Cardiac fibroblast (primary cell): ENCODE data around the gene EHHADH.
"Not testable (repeated sequence)": the region's sequence is repeated elsewhere in the genome, so short reads cannot be mapped to it uniquely, and the experiment has no call there.

Experiments used
- DNase-seq, 2 donors: peaks; one replicate each; pipeline versions ENCODE4 v3.0.0 to v3.0.0-alpha.2; 2010; ENCODE audit warnings: low read depth in 2 of 2
- H3K4me3 ChIP-seq, 2 donors: replicated peaks in 1 of 2; 1 replicate in 1 of 2; 2 replicates in 1 of 2; pipeline ENCODE4 v1.5.1; 2011; ENCODE audit warnings: low read depth in 2 of 2, low read length in 2 of 2, mild to moderate bottlenecking in 2 of 2, moderate library complexity in 1 of 2
- TF ChIP-seq, protein P1 (sequence below): IDR thresholded peaks from one replicate; pipeline ENCODE4 v1.5.1; 2011; ENCODE audit warnings: low read depth, mild to moderate bottlenecking, low read length, inconsistent platforms

EHHADH gene

DNA sequence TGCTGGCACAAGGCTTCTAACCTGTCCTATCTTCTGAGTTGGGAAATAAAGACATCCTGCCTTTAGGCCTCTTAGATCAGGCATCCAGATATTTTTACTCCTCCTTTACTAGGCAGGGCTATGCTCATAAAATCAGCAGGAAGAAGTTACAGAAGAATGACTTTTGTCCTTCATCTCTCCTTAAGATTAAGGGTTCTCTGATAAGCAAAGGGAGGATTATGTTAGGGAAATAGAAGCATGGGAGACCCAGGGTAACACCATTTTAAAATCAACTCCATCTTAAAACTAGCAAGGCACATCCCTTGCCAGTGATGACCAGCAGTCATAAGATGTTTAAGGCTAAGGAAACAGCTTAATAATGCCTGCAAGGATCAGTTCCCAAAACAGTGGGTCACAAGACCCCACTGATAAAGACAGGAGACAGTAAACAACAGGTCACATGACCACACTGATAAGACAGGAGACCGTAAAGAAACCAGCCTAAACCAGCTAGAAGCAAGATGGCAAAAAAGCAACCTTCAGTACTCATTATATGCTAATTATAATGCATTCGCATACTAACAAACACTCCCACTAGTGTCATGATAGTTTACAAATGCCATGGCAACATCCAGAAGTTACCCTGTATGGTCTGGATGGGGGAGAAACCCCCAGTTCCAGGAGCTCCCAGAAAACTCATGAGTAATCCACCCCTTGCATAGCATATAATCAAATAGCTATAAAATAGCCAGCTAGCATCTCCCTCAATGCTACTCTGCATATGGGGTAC is 14.5 kb upstream of the EHHADH start:
- DNase-seq, result no peak
- TF ChIP-seq, protein P1, sequence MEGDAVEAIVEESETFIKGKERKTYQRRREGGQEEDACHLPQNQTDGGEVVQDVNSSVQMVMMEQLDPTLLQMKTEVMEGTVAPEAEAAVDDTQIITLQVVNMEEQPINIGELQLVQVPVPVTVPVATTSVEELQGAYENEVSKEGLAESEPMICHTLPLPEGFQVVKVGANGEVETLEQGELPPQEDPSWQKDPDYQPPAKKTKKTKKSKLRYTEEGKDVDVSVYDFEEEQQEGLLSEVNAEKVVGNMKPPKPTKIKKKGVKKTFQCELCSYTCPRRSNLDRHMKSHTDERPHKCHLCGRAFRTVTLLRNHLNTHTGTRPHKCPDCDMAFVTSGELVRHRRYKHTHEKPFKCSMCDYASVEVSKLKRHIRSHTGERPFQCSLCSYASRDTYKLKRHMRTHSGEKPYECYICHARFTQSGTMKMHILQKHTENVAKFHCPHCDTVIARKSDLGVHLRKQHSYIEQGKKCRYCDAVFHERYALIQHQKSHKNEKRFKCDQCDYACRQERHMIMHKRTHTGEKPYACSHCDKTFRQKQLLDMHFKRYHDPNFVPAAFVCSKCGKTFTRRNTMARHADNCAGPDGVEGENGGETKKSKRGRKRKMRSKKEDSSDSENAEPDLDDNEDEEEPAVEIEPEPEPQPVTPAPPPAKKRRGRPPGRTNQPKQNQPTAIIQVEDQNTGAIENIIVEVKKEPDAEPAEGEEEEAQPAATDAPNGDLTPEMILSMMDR, result no peak
- no peak overlapping the region for H3K4me3 ChIP-seq

DNA sequence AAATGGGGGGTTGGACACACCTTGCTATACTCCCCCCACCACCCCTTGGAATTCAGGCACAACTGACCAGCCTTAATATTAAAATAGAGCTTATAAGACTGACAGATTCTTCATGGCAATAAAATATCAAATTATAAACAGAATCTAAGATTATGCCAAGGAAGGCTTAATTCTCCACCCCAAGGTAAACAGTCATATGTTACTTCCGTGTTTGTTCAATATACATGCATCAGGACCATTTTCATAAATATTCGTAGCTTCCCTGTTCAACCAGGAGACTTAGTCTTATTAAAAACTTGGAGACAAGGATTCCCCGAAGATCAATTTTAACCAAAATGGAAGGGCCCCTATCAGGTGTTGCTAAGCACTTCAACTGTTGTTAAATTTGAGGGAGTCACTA is 13.3 kb upstream of the EHHADH start:
- DNase-seq, result no peak
- TF ChIP-seq, protein P1, result no peak
- H3K4me3 ChIP-seq, result no peak overlapping the region

DNA sequence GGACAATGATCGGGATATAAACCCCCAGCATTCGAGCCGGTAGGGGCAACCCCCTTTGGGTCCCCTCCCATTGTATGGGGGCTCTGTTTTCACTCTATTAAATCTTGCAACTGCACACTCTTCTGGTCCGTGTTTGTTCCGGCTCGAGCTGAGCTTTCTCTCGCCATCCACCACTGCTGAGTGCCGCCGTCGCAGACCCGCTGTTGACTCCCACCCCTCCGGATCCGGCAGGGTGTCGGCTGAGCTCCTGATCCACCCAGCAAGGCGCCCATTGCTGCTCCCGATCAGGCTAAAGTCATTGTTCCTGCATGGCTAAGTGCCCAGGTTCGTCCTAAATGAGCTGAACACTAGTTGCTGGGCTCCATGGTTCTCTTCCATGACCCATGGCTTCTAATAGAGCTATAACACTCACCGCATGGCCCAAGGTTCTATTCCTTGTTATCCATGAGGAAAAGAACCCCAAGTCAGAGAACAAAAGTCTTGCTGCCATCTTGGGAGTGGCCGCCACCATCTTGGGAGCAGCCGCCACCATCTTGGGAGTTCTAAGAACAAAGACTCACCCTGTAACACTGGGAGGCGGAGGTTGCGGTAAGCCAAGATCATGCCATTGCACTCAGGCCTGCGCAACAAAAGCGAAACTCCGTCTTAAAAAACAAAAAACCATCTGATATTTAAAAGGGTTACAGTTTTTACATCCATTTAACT is 11.2 kb upstream of the EHHADH start:
- DNase-seq, result no peak
- H3K4me3 ChIP-seq, result no peak overlapping the region
- TF ChIP-seq, protein P1, result no peak

DNA sequence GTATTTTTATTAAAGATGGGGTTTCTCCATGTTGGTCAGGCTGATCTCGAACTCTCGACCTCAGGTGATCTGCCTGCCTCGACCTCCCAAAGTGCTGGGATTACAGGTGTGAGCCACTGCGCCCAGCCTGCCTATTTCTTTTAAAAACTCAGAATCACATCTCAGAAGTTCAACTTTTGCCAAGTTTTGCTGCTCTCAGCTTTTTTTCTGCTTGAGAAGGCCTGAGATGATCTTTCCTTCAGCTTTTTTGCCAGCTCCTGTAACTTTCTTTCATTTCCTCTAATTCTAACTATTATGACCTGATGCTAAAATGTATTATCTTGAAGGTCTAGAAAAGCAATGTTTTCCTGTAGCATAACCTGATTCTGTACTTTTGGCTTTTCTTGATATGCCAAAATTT is 9.6 kb upstream of the EHHADH start:
- no peak for DNase-seq
- no peak overlapping the region for H3K4me3 ChIP-seq
- TF ChIP-seq, protein P1, result no peak

DNA sequence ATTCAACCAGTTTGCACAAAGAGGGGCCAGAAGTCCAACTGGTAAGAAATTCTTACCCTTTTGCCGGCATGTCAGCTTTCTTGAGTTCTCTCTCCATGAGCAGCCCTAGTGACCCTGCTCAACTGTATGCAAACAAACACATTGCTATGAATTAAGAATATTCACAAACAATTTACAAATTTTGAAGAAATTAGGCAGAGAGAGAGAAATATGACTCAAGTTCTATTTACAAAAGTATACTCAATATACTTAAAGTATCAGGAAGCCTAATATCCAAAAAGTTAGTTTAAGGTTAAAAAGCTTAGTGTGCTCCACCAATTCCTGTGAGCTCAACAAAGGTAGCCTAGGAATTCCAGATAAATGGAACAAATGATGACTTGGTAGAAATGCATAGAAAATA is 3.5 kb upstream of the EHHADH start:
- H3K4me3 ChIP-seq, result no peak overlapping the region
- DNase-seq, result no peak
- TF ChIP-seq, protein P1, result no peak

DNA sequence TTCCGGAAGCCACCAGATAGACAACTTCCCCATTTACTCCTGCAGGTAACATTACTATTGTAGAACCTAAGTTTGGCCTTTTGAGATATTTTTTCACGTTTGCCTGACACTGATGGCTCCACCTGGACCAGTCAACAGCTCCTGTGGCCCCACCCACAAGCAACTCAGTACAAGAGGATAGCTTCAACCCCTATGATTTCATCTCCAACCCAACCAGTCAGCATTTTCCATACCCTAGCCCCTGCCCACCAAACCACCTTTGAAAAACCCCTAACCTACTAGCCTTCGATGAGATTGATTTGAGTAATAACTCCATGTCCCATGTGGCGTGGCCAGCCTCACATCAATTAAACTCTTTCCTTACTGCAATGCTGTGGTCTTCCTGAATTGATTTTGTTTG is 950 bp upstream of the EHHADH start:
- TF ChIP-seq, protein P1, result no peak

DNA sequence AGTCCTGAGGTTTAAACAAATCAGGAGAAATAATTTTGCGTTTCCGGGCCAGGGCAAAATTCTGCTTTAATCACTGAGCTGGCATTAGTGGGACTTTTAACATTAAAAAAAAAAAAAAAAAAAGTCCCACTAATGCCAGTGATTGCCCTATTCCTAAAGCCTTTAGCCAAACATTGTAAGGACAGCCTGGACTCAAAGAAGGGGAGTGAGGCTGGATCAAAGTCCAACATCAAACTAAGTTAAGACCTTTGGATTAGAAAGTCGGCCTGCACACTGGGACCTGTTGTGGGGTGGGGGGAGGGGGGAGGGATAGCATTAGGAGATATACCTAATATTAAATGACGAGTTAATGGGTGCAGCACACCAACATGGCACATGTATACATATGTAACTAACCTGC is 716 bp downstream of the EHHADH start:
- H3K4me3 ChIP-seq, DNase-seq: not testable (repeated sequence)

More for the DNA sequence above, 950 bp upstream of the EHHADH start:
- H3K4me3 ChIP-seq, result no peak overlapping the region
- no peak for DNase-seq
